T-helper 2 cell treated with Interferon-gamma antibody and Interleukin-4, amounts not matched to agents 100 ng/mL and 5 ng/mL, for 36 hours (primary cell): ENCODE measurements around the gene TCEAL9. TPM values are rescaled to one million over a fixed set of nuclear protein-coding genes. Genes with fewer than 3 reads are reported as not detected.
"Not testable (repeated sequence)": the region's sequence is repeated elsewhere in the genome, so short reads cannot be mapped to it uniquely, and the experiment has no call there.

Experiments
- intact Hi-C: fragments of 100-400 bp; cut with micrococcal nuclease; formaldehyde crosslinking; loops from one replicate; pipeline ENCODE4 v1.15.1; 2023
- total RNA-seq: library from RNA; stranded (reverse); gene quantifications from 2 replicates; pipeline ENCODE4 v1.2.3, GENCODE V29; 2022

The TCEAL9 gene
- total RNA-seq, 1 donor from 2014 or later: 0.41 TPM

GRCh38 chrX:103372886-103373285 lies 16.6 kb downstream of the TCEAL9 start:
- intact Hi-C loops: no loop called here

- intact Hi-C loops: no loop called here
Observed at GRCh38 chrX:103373581-103373980, 17.3 kb downstream of the TCEAL9 start.

DNA sequence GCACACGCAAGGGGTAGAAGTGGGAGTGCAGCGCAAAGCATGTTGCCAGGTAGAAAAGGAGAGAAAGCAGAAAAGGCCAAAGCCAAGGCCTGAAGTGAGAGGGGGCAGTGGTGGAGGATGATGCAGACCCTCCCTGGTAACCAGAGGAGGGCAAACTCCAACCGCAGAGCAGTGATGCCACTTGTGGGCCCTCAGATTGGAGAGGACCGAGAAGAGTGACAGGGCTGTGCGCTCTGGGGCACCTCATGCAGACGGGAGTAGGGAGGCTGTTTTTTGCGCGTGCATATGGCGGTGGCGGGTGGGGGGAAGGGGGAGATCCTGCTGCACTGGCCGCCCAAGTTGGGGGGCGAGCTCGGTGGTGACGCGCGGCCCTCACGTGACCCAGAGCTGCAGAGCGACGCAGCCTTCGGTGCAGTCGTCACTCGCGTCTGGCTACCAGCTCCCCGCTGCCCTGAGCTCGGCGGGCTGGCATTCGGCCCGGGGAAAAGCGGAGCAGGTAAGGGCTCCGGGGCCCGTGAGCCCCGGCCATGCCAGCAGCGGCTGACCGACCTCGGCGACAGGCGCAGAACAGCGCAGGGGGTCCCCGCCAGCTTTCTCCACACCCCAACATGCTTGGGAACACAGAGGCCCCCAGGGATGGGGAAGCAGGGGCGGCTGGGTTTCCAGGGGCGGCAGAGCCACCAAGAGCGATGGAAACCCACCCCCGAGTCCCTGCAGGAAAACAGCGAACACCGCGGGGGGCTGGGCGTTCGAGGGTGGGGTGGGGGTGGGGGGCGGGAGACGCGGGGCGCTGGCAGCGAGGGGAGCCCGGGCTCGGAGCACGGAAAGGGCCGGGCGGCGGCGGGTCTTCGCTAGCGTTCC lies 20.0 kb downstream of the TCEAL9 start, which contains the start of gene BEX3:
Gene BEX3 (plus strand): TSS at position 421 of the 861 bp plus-strand sequence. CDS start 984 bp downstream, outside the sequence.
- intact Hi-C loops: no loop called here

DNA sequence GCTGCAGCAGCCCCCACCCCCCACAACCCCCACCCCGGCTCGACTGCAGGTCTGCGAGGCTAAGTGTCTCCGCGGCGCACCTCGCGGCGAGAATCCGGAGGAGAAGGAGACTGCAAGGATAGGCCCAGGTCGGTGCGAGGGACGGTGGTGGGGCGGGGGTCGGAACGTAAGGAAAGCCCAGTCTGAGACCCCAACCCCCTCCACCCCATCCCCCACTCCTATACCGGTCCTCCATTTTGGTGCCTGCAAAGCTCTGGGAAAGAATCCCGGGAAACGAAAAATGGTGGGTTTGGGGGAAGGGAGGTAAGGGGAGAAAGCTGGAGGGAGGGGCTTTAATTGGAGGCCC lies 20.6 kb downstream of the TCEAL9 start:
- intact Hi-C loops: no loop called here

DNA sequence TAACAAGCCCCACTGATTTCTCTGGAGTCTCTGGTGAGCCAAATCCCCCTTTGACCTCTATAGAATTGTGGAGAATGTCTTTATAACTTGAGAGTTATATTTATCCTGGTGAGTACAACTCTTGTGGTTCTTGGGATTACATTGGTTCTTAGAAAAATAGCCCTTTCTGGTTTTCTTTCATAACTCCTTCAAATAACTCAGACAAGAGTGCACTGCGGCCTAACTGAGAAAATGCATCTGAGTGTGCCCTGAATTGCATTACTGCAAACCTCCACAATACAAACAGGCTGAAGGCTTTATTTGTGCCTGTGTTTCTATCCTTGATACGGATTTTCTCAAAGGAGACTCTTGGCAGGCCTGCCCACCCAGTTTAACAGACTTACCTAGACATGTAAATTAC lies 22.7 kb downstream of the TCEAL9 start:
- intact Hi-C loops: no loop called here

DNA sequence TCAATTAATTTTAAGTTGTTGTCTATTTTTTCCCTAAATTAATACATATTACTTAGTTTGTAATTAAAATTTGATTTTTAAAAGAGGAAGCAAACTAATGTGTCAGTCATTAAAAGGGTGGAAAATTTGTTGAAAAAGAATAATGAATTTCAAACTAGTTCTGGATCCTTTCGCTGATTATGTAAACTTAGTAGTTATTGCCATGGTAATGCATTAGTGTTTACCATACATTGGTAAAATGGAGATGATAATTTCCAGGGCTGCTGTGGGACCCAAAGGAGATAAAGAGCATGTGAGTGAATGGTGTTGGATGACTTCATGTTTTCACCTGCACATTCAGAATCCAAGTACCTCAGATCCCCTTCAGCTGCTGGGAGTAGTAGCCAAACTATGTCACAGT lies 26.6 kb downstream of the TCEAL9 start:
- intact Hi-C loops: no loop called here

GRCh38 chrX:103384672-103385071 lies 28.4 kb downstream of the TCEAL9 start:
- intact Hi-C loops: no loop called here

GRCh38 chrX:103385283-103385830 lies 29.1 kb downstream of the TCEAL9 start:
- intact Hi-C loops: not testable (repeated sequence)

DNA sequence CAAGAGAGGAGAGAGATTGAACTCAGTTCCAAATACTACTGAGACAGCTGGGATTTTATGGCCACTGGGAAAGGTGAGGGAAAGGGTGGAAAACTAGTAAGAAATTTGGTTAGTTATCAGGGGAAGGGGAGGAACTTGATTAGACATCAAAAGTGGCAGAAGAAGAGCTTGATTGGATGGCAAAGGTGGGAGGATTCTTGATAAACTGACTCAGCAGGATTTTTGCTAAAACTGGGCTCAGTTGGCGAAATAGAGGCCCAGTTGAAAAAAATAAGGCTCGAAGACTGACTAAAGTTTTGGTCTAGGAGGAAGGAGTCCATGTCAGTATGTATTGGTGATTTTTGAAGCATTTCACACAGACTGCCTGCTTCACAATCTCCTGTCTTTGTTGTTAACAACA lies 30.0 kb downstream of the TCEAL9 start:
- intact Hi-C loops: no loop called here

- intact Hi-C loops: no loop called here
Observed at GRCh38 chrX:103393487-103393886, 37.2 kb downstream of the TCEAL9 start.

DNA sequence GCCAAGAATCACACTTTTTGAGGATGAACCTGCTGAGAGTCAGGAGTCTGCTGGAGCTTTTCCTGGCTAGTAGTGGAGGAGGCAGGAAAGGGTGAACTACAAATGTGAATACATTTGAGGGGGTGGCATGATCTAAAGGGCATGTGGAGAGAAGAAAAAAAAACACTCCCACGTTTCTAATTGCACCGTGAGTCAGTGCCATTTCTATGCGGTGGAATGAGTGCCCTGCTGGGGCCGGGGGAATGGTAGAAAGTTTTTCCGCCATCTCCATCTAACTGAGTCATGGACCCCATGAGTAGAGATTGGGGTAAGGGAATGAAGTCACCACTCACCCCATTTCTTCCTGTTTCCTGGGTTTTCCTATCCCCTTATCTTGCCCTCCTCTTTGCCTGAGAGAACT lies 39.9 kb downstream of the TCEAL9 start:
- intact Hi-C loops: no loop called here

GRCh38 chrX:103396660-103397059 lies 40.4 kb downstream of the TCEAL9 start:
- intact Hi-C loops: no loop called here

GRCh38 chrX:103397707-103398106 lies 41.4 kb downstream of the TCEAL9 start:
- intact Hi-C loops: no loop called here

DNA sequence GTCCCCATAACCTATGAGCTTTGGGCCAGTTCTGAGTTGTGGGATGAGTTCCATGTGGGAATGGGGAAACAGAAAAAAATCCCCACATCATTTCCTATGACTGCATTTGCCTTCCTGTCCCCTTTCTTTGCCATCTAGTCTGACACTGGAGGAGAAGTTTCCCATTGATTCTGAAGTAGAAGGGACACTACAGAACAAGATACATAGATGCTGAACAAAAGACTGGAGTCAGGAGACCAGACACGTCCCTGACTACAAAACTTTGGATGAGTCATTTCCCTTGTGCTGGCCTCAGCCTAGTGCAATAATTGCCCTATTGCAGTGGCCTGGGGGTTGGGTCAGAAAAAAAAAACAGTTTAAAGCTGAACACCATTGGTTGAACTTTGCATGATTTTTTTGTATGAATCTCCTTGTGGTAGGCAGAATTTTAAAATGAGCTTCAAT lies 42.1 kb downstream of the TCEAL9 start:
- intact Hi-C loops: no loop called here

- intact Hi-C loops: no loop called here
Observed at GRCh38 chrX:103399744-103400143, 43.4 kb downstream of the TCEAL9 start.

DNA sequence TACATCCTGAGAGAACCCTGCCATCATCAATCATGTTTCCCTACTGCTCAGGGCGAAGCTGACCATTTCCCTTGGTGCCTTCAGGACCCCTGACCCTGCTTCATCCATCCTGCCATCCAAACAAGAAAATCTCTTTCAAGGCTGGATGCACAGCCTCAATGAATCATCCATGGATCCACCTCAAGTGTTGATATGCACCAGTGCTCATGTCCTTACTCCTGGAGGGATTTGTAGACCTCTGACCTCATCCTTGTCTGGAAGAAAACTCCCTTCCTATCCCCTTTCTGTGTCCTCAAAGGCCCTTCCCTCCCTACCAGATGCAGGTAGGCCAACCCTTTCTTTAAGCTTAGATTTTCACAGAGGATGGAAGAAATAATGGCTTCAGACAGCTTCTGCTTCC lies 44.6 kb downstream of the TCEAL9 start:
- intact Hi-C loops: no loop called here

DNA sequence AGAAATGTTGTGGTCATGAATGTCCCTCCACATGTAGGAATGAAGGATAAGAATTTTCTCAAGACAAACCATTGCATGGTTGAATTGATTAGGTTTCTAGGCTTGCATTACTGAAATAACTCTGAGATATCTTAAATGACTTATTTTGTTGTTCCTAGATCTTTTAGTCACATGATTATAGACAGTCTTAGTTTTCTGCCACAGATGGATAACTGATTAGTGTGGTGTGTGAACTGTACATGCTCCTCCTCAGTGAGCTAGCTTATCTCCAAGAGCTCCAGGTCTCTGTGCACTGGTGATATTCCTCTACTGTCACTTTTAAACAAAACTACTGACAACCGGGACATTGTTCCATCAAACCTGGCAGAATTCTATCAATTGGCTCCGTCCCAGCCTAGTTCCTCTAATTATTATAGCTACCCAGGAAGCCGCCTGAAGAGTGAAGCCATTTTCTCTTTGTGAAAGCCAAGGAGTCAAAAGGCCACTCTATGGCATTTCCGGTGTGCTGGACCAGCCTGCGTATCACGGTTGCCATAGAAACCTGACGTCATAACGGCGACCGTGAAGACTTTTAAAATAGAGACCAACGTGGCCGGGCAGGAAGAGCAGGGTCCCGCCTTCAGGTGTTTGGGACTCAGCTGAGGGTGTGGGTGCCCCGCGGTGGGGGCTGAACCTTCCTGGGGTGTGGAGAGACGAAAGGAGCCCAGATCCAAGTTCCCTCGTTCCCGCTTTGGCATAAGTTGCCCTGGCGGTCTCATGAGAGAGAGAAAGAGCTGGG lies 48.1 kb downstream of the TCEAL9 start:
- intact Hi-C loops: no loop called here

DNA sequence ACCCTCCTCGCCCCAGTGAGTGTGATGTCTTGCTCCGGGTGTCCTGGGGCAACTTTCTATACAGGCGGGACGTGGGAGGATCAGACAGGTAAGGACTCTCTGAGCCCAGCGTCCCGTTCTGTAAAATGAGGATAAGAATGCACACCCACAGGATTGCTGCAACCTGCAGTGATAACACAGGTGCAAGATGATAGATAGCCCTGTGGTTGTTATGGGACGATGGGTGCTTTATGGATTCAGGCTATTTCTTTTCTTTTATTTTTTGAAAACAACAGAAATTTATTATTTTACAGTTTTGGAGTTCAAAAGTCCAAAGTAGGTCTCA lies 48.7 kb downstream of the TCEAL9 start:
- intact Hi-C loops: no loop called here

DNA sequence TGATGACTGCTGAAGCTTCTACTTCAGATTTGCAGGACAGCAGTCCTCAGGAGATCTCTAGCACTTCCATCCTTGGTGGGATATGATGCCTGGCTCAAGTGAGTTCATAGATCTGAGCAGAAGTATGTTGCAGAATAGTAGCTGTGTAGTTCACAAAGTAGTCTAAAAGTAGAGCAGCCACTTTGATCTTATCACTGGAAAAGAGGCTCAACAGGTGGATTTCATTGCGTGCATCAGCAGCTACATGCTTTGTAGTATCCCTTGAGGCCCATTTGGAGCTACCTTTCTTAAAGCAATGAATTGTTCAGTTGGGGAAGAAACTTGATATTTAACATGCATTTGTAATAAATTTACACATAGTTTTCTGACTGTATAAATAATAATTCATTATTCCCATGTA lies 50.0 kb downstream of the TCEAL9 start:
- intact Hi-C loops: no loop called here

GRCh38 chrX:103407776-103408175 lies 51.5 kb downstream of the TCEAL9 start:
- intact Hi-C loops: no loop called here
